ENCODE results near the gene CCDC27. TPM values are rescaled to one million over a fixed set of nuclear protein-coding genes. Genes with fewer than 3 reads are reported as not detected.
A peak's percentile ranks its signal among the peaks of the same experiment; 100 is the strongest.
"Not testable (repeated sequence)": the region's sequence is repeated elsewhere in the genome, so short reads cannot be mapped to it uniquely, and the experiment has no call there.

Gene CCDC27
- total RNA-seq, 1 donor from 2014 or later, result not detected

DNA sequence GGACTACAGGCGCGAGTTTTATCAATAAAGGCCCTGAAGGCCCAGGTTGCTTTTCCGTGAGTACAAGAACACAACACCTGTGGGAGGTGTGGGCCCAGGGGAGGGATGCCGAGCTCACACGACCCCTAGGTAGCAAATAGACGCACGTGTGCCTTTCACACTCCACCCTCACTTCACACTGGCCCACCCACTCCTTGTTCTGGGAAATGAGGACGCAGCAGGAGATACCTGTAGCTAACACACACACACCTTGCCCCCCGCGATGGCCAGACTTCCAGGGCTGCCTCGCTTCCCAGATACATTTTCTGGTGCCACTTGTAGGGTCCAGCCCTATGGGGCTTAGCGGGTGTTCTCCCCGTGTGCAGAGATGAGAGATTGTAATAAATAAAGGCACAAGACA, 4.3 kb upstream of the CCDC27 start:
- Histone ChIP-seq H3K27ac (no peak overlapping the region), H3K9me3 (no peaks in the 10 kb centered on the region), H3K4me3 (peak overlapping the region in 1 of 2 donors; percentile 76), H3K4me1 (peaks cover 0 to 6% of the 10 kb centered on the region in 2 donors), H3K36me3 (peaks cover 2 to 5% of the 10 kb centered on the region in 2 donors), H3K27me3 (no peaks in the 10 kb centered on the region)
- no peak for DNase-seq (ENCODE audit: low spot score in 2 of 2)
- intact Hi-C loops (cut with DNase I), result no loop called here
- TF ChIP-seq, protein P1, sequence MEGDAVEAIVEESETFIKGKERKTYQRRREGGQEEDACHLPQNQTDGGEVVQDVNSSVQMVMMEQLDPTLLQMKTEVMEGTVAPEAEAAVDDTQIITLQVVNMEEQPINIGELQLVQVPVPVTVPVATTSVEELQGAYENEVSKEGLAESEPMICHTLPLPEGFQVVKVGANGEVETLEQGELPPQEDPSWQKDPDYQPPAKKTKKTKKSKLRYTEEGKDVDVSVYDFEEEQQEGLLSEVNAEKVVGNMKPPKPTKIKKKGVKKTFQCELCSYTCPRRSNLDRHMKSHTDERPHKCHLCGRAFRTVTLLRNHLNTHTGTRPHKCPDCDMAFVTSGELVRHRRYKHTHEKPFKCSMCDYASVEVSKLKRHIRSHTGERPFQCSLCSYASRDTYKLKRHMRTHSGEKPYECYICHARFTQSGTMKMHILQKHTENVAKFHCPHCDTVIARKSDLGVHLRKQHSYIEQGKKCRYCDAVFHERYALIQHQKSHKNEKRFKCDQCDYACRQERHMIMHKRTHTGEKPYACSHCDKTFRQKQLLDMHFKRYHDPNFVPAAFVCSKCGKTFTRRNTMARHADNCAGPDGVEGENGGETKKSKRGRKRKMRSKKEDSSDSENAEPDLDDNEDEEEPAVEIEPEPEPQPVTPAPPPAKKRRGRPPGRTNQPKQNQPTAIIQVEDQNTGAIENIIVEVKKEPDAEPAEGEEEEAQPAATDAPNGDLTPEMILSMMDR (IDR thresholded peaks at IDR 0.05), result no peak

DNA sequence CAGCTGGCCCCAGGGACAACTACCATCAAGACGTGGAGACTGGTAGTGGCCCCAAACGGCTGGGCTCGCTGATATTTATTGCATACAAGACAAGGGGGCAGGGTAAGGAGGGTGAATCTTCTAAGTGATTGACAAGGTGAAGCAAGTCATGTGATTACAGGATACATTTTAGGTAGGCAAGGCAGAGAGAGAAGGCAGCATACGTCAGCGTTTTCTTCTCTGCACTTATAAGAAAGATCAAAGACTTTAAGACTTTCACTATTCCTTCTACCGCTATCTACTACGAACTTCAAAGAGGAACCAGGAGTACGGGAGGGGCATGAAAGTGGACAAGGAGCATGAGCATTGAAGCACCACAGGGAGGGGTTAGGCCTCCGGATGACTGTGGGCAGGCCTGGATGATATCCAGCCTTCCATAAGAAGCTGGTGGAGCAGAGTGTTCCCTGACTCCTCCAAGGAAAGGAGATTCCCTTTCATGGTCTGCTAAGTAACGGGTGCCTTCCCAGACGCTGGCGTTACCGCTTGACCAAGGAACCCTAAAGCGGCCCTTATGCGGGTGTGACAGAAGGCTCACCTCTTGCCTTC, 3.8 kb upstream of the CCDC27 start:
- DNase-seq (ENCODE audit: low spot score in 2 of 2); intact Hi-C loops (cut with DNase I); H3K4me3 ChIP-seq; H3K4me1 ChIP-seq; H3K27me3 ChIP-seq; H3K27ac ChIP-seq; H3K36me3 ChIP-seq; H3K9me3 ChIP-seq: not testable (repeated sequence)

DNA sequence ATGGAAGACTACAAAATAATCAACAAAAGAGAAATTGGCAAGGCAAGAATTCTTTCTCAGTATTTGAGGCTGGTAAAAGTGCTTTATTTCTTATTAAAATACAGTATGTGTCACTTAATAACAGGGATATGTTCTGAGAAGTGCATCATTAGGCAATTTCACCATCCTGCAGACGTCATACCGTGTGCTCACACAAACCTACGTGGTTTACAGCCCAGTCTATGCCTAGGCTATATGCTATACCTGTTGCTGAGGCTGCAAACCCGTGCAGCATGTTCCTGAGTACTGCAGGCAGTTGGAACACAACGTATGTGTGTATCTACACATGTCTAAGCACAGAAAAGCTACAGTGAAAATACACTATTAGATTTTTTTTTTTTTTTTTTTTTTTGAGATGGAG, 2.7 kb upstream of the CCDC27 start:
- Histone ChIP-seq H3K27me3 (no peaks in the 10 kb centered on the region), H3K9me3 (no peaks in the 10 kb centered on the region), H3K4me3 (no peak overlapping the region), H3K36me3 (peaks cover 0 to 2% of the 10 kb centered on the region in 2 donors), H3K27ac (no peak overlapping the region), H3K4me1 (peaks cover 0 to 6% of the 10 kb centered on the region in 2 donors)
- DNase-seq (ENCODE audit: low spot score in 2 of 2), result no peak
- intact Hi-C loops (cut with DNase I), result no loop called here
- TF ChIP-seq, protein P1 (IDR thresholded peaks at IDR 0.05), result no peak

GRCh38 chr1:3750741-3751140, 1.5 kb upstream of the CCDC27 start:
- Histone ChIP-seq H3K27me3 (no peaks in the 10 kb centered on the region), H3K9me3 (no peaks in the 10 kb centered on the region), H3K36me3 (no peaks in the 10 kb centered on the region), H3K4me1 (peaks cover 0 to 6% of the 10 kb centered on the region in 2 donors), H3K27ac (no peak overlapping the region), H3K4me3 (no peak overlapping the region)
- intact Hi-C loops (cut with DNase I), result no loop called here
- TF ChIP-seq, protein P1 (IDR thresholded peaks at IDR 0.05), result no peak
- DNase-seq (ENCODE audit: low spot score in 2 of 2), result no peak

DNA sequence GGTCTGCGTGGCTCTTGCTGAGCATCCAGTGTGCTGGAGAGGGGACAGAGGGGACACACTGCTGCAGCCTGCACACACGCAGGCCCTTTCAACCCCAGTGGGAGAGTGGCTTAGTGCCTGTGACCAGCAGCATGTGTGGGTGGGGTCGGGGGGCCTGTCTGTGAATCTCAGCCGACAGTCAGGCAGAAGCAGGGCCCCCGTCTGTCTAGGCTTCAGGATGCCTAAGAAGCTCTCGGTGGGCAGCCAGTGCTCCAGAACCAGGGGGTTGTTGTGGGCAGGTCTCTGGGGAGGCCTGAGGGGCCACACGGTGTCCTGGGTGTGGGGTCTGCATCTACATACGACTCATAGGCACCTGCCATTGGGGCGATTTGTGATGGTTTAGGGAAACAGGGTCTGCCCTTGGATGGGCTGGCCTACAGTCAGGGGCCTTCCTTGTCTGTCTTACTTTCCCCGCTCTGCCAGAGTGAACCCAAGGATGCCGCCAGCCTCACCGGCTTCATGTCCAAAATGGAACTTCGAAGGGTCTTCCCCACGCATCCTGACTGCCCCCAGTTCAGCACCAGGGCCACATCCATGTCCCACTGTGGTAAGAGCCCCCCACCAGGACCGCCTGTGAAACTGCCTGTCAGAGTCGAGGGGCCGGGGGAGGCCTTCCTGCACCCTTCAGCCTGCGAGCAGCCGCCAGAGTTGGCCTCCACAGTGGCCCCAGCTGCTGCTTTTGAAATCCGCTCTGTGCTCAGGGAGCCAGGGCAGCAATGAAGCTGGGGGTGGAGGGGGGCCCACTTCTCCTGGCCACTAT, 1.6 kb downstream of the CCDC27 start:
- H3K4me1 ChIP-seq, result no peaks in the 10 kb centered on the region
- DNase-seq (ENCODE audit: low spot score in 2 of 2), result no peak
- H3K36me3 ChIP-seq, result no peaks in the 10 kb centered on the region
- no peak overlapping the region for H3K4me3 ChIP-seq
- intact Hi-C loops (cut with DNase I), result no loop called here
- H3K27ac ChIP-seq, result no peak overlapping the region
- H3K27me3 ChIP-seq, result no peaks in the 10 kb centered on the region
- no peaks in the 10 kb centered on the region for H3K9me3 ChIP-seq
- TF ChIP-seq, protein P1 (IDR thresholded peaks at IDR 0.05), result no peak

- no peak overlapping the region for H3K27ac ChIP-seq
- no peak overlapping the region for H3K4me3 ChIP-seq
- no peaks in the 10 kb centered on the region for H3K36me3 ChIP-seq
- no peaks in the 10 kb centered on the region for H3K4me1 ChIP-seq
- H3K27me3 ChIP-seq, result peaks cover 2% of the 10 kb centered on the region
- H3K9me3 ChIP-seq, result no peaks in the 10 kb centered on the region
- intact Hi-C loops (cut with DNase I), result no loop called here
- no peak for DNase-seq (ENCODE audit: low spot score in 2 of 2)
- TF ChIP-seq, protein P1 (IDR thresholded peaks at IDR 0.05), result no peak
These were observed 4.1 kb downstream of the CCDC27 start for GRCh38 chr1:3756394-3756793.

All from ascending aorta (tissue), 2 donors.